K562 (cell line): ENCODE measurements around the gene SCG5. TPM values are rescaled to one million over a fixed set of nuclear protein-coding genes. Genes with fewer than 3 reads are reported as not detected.

ENCODE experiments used
- ATAC-seq: fragments of 200-7000 bp; cut with Tn5 transposase; 3 replicates; pipeline ENCODE4 v1.9.1; 2020; ENCODE audit warnings: moderate library complexity
- BruUV-seq: library from RNA; stranded (reverse); fragments of 400-500 nt; replicated peaks from 2 replicates; lab custom pipeline; 2021; lab: Mats Ljungman, UMichigan
- CTCF ChIA-PET: fragments of 300-600 bp; formaldehyde crosslinking; extraction: SDS; loops from one replicate; lab custom pipeline; 2021; ENCODE audit warnings: low intra/inter-chr PET ratio; lab: Yijun Ruan, JAX
- POLR2A ChIA-PET: fragments of 300-600, 350-650 bp; sonication (Branson Sonifier 250); formaldehyde crosslinking; extraction: SDS; loops from one replicate; lab custom pipeline; 2021; ENCODE audit warnings: antibody characterized with exemption, inconsistent platforms; lab: Yijun Ruan, JAX
- DNase-seq, 4 experiments: peaks; one replicate each; pipeline versions ENCODE4 v3.0.0 to v3.0.0-alpha.2; 2011 to 2018; ENCODE audit warnings: low spot score in 3 of 4, mixed read lengths in 3 of 4; ENCODE audit errors: extremely low read depth in 1 of 4
- FAIRE-seq: peaks from 2 replicates; lab custom pipeline; 2011; peaks lifted over from hg19 to GRCh38; lab: Jason Lieb, UNC
- H2AFZ ChIP-seq: 2 replicates; pipeline ENCODE4 v1.6.0; 2011; ENCODE audit warnings: low read depth, low read length, control low read depth, inconsistent platforms
- H3K27ac ChIP-seq: fragments of 200-600 bp; 3 replicates; pipeline ENCODE4 v1.8.0; 2011; ENCODE audit warnings: low read depth, mild to moderate bottlenecking, control low read depth, inconsistent platforms, low read length, moderate library complexity, mixed read lengths; ENCODE audit errors: extremely low read depth
- H3K27me3 ChIP-seq, 2 experiments: fragments of 300-600 bp in 1 of 2; 2 replicates in 1 of 2; 3 replicates in 1 of 2; pipeline versions ENCODE4 v1.6.0 to v1.8.0; 2011; ENCODE audit warnings: inconsistent platforms in 2 of 2, low read length in 2 of 2, mild to moderate bottlenecking in 1 of 2, mixed read lengths in 1 of 2, moderate library complexity in 1 of 2; ENCODE audit not compliant: control insufficient read depth in 2 of 2, insufficient read depth in 2 of 2
- H3K36me3 ChIP-seq: fragments of 300-600 bp; 3 replicates; pipeline ENCODE4 v1.8.0; 2011; ENCODE audit warnings: mild to moderate bottlenecking, low read length, inconsistent platforms; ENCODE audit not compliant: control insufficient read depth, insufficient read depth
- H3K4me1 ChIP-seq, 2 experiments: fragments of 200-600 bp in 1 of 2; replicated peaks in 1 of 2; 2 replicates in 1 of 2; 3 replicates in 1 of 2; pipeline versions ENCODE4 v1.5.1 to v1.8.0; 2011; ENCODE audit warnings: inconsistent platforms in 2 of 2, low read length in 2 of 2, mild to moderate bottlenecking in 1 of 2, mixed read lengths in 1 of 2, moderate library complexity in 1 of 2; ENCODE audit not compliant: control insufficient read depth in 2 of 2, insufficient read depth in 2 of 2
- H3K4me2 ChIP-seq: 2 replicates; pipeline ENCODE4 v1.6.1; 2011; ENCODE audit warnings: low read length, control low read depth, inconsistent platforms, mixed read lengths; ENCODE audit not compliant: insufficient read depth
- H3K4me3 ChIP-seq: fragments of 200-600 bp; sonication (generic), shearing (Covaris generic); 2 replicates; pipeline ENCODE4 v1.5.1; 2016; ENCODE audit warnings: control low read depth, inconsistent platforms
- H3K79me2 ChIP-seq: fragments of 200-600 bp; 3 replicates; pipeline ENCODE4 v1.8.0; 2011; ENCODE audit warnings: low read length, inconsistent platforms; ENCODE audit not compliant: control insufficient read depth, insufficient read depth
- H3K9ac ChIP-seq, 2 experiments: 2 replicates each; pipeline versions ENCODE4 v1.6.0 to v1.6.1; 2011; ENCODE audit warnings: low read depth in 2 of 2, low read length in 2 of 2, control low read depth in 1 of 2, inconsistent platforms in 1 of 2, mild to moderate bottlenecking in 1 of 2, mixed read lengths in 1 of 2; ENCODE audit not compliant: insufficient read depth in 1 of 2
- H3K9me1 ChIP-seq: one replicate; pipeline ENCODE4 v1.6.0; 2011; ENCODE audit warnings: inconsistent platforms, mild to moderate bottlenecking, low read length, moderate library complexity; ENCODE audit not compliant: control insufficient read depth, insufficient read depth
- H3K9me3 ChIP-seq: replicated peaks from 2 replicates; pipeline ENCODE4 v1.5.1; 2011; ENCODE audit warnings: low read depth, low read length, inconsistent platforms; ENCODE audit not compliant: control insufficient read depth, insufficient read depth
- H4K20me1 ChIP-seq: replicated peaks from 2 replicates; pipeline ENCODE4 v1.6.1; 2011; ENCODE audit warnings: low read length, inconsistent platforms, mixed read lengths; ENCODE audit not compliant: control insufficient read depth, insufficient read depth
- EWSR1 ChIP-seq: fragments of 450-650 bp; IDR thresholded peaks from 2 replicates; pipeline ENCODE4 v1.6.1; 2018; ENCODE audit warnings: borderline replicate concordance, mild to moderate bottlenecking, low read depth, moderate library complexity; ENCODE audit not compliant: partially characterized antibody
- FOXK1 ChIP-seq: sonication (generic); formaldehyde crosslinking; IDR thresholded peaks from 2 replicates; pipeline ENCODE4 v1.8.0; 2022; ENCODE audit warnings: missing genetic modification reagents, mild to moderate bottlenecking, borderline replicate concordance
- KAT8 ChIP-seq: fragments of 450-650 bp; IDR thresholded peaks from 2 replicates; pipeline ENCODE4 v1.6.1; 2016; ENCODE audit warnings: low read depth, mild to moderate bottlenecking
- NCOA6 ChIP-seq: fragments of 450-650 bp; IDR thresholded peaks from 2 replicates; pipeline ENCODE4 v1.6.1; 2017; ENCODE audit warnings: mild to moderate bottlenecking
- PTBP1 ChIP-seq: fragments of 200-400 bp; formaldehyde crosslinking; IDR thresholded peaks from 2 replicates; pipeline ENCODE4 v1.6.1; 2017; ENCODE audit warnings: low read depth, low read length
- WGBS: fragments of 100-300 bp; shearing (Covaris generic); methylation state at CpG from one replicate; pipeline ENCODE4 v1.1.6; 2016; ENCODE audit warnings: low coverage, mixed read lengths; ENCODE audit not compliant: insufficient coverage; ENCODE audit errors: missing lambda C conversion rate; 5-methylcytosine and 5-hydroxymethylcytosine counted together
- in situ Hi-C: fragments of 300-500 bp; cut with MboI; formaldehyde crosslinking; loops from 4 replicates; pipeline ENCODE4 v1.15.0; 2018; ENCODE audit warnings: inconsistent platforms, mixed read lengths
- intact Hi-C: fragments of 100-400 bp; cut with micrococcal nuclease; formaldehyde crosslinking; loops from 2 replicates; pipeline ENCODE4 v1.14.2; 2022
- polyA plus RNA-seq, 8 experiments: library from polyadenylated mRNA; depleted of rRNA in 4 of 8; stranded (reverse) in 5 of 8; unstranded in 3 of 8; fragments of >200 nt; fragmentation: Nextera tagmentation in 2 of 8; fragmentation: Illumina TruSeq in 1 of 8; extraction: Ambion mirVana in 2 of 8; extraction: Trizol in 1 of 8; gene quantifications; 2 replicates each; pipeline versions ENCODE4 v1.2.1 to v1.2.3, GENCODE V29; 2011 to 2014; ENCODE audit warnings: inconsistent platforms in 1 of 8, missing spikeins in 1 of 8
- total RNA-seq, 7 experiments: library from RNA; depleted of rRNA in 6 of 7; stranded (reverse); fragments of >200 nt in 6 of 7; fragmentation: Illumina TruSeq in 2 of 7; extraction: Trizol in 2 of 7; gene quantifications; 2 replicates each; pipeline versions ENCODE4 v1.2.1 to v1.2.3, GENCODE V29; 2011 to 2021; ENCODE audit warnings: low replicate concordance in 1 of 7
- TF ChIP-seq, protein P1 (sequence below), 2 experiments: IDR thresholded peaks in 1 of 2; conservative IDR thresholded peaks in 1 of 2; 2 replicates each; pipeline ENCODE4 v1.6.1; 2016; ENCODE audit warnings: low read depth in 2 of 2, mild to moderate bottlenecking in 1 of 2, missing compliant biosample characterization in 1 of 2, missing genetic modification characterization in 1 of 2, moderate library complexity in 1 of 2

Gene SCG5
- total and polyA plus RNA-seq, 9 of the 15 experiments (the other 6 are each of a cell fraction or from before 2014, with no cell fraction given): 0.06 to 0.76 (median 0.28) TPM; not detected in 2

DNA sequence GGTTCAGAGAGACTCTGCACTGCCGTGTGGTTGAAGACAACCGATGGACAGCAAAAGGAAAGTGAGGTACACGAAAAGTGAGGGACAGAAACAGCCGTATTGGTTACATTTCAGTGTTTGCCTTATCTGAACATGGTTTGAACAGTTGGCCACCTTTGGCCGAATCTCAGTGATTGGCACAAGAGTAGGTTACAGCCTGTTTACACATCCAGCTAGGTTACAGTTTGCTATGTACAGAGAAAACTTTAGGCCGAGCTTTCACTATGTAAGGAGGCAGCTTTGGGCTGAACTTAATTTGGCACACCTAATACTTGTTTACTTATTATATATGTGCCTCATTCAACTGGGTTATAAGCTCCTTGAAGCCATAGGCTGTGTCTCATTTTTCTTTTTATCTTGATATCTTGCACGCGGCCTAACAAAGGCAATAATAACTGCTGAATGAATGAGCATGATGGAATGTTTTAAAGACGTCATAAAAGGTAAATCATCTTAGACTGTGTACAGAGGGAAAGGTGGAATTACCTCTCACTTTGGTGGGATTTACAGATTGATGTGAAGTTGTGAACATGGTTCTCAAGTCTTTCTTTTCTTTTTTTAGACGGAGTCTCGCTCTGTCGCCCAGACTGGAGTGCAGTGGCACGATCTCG is 59.1 kb downstream of the SCG5 start:
- no peaks in the 10 kb centered on the region for H3K9me3 ChIP-seq
- H2AFZ ChIP-seq: no peak overlapping the region
- H3K4me2 ChIP-seq: no peak overlapping the region
- no peak for DNase-seq
- H3K9me1 ChIP-seq: no peaks in the 10 kb centered on the region
- H3K4me1 ChIP-seq: no peaks in the 10 kb centered on the region
- no peaks in the 10 kb centered on the region for H4K20me1 ChIP-seq
- TF ChIP-seq PTBP1 (no peak), NCOA6 (no peak), EWSR1 (no peak), FOXK1 (CRISPR knock-in tag) (no peak), KAT8 (no peak)
- H3K79me2 ChIP-seq: no peaks in the 10 kb centered on the region
- intact Hi-C loops (no loop called here), in situ Hi-C loops (no loop called here)
- ChIA-PET POLR2A (no interaction called here), CTCF (no interaction called here)
- H3K4me3 ChIP-seq: no peak overlapping the region
- no peak for FAIRE-seq
- no peak for ATAC-seq
- WGBS: 25% methylated on average over 11 of the region's 14 CpGs
- no TSS peak for BruUV-seq
- H3K9ac ChIP-seq: no peak overlapping the region
- no peak overlapping the region for H3K27ac ChIP-seq
- no peaks in the 10 kb centered on the region for H3K36me3 ChIP-seq
- H3K27me3 ChIP-seq: peaks cover 6 to 12% of the 10 kb centered on the region in 2 experiments; a peak in 4 of 5 replicates

DNA sequence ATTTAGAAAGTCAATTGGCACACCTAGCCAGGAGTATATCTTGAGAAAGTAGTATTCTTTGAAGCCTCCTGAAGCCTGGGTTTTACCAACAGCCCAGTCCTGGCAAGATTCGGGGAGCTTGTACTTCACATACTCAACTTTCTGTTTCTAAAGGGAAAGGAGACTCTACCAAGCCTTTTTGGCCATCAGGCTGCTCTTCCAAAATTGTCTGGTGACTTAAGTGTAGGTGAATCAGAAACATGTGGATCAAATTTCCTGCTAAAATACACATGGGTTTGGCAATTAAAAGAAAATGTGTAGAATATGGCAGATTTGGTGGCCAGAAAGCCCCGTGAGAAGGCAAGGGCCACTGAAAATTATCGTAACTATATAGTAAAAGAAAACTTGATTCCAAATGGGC is 60.4 kb downstream of the SCG5 start:
- Histone ChIP-seq H3K9me3 (no peaks in the 10 kb centered on the region), H3K4me3 (no peak overlapping the region), H2AFZ (no peak overlapping the region), H3K9ac (no peak overlapping the region), H3K36me3 (no peaks in the 10 kb centered on the region), H3K4me2 (no peak overlapping the region), H3K27me3 (peaks cover 6 to 12% of the 10 kb centered on the region in 2 experiments; a peak in 4 of 5 replicates), H3K27ac (no peak overlapping the region), H4K20me1 (no peaks in the 10 kb centered on the region), H3K79me2 (no peaks in the 10 kb centered on the region), H3K9me1 (no peaks in the 10 kb centered on the region), H3K4me1 (no peaks in the 10 kb centered on the region)
- CTCF ChIA-PET: no interaction called here
- ATAC-seq (no peak), DNase-seq (no peak), FAIRE-seq (no peak)
- no TSS peak for BruUV-seq
- POLR2A ChIA-PET: no interaction called here
- intact Hi-C loops (no loop called here), in situ Hi-C loops (no loop called here)
- 0% methylated on average over 3 of the region's 3 CpGs for WGBS
- TF ChIP-seq, protein P1, sequence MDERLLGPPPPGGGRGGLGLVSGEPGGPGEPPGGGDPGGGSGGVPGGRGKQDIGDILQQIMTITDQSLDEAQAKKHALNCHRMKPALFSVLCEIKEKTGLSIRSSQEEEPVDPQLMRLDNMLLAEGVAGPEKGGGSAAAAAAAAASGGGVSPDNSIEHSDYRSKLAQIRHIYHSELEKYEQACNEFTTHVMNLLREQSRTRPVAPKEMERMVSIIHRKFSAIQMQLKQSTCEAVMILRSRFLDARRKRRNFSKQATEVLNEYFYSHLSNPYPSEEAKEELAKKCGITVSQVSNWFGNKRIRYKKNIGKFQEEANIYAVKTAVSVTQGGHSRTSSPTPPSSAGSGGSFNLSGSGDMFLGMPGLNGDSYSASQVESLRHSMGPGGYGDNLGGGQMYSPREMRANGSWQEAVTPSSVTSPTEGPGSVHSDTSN (CRISPR knock-in tag; IDR thresholded peaks at IDR 0.05; ENCODE audit: low read depth): no peak
- TF ChIP-seq, protein P1 (tag; conservative IDR thresholded peaks at IDR 0.05; ENCODE audit: low read depth): no peak
